GM21423 (cell line): ENCODE measurements around the gene GFRA4.

Experiments
- ATAC-seq: cut with Tn5 transposase; IDR thresholded peaks from one replicate; pipeline ENCODE4 v1.9.1; 2021; ENCODE audit warnings: mild to moderate bottlenecking, moderate library complexity; ENCODE audit not compliant: unreplicated experiment

The GFRA4 gene, protein sequence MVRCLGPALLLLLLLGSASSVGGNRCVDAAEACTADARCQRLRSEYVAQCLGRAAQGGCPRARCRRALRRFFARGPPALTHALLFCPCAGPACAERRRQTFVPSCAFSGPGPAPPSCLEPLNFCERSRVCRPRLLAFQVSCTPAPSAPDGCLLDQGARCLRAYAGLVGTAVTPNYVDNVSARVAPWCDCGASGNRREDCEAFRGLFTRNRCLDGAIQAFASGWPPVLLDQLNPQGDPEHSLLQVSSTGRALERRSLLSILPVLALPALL

DNA sequence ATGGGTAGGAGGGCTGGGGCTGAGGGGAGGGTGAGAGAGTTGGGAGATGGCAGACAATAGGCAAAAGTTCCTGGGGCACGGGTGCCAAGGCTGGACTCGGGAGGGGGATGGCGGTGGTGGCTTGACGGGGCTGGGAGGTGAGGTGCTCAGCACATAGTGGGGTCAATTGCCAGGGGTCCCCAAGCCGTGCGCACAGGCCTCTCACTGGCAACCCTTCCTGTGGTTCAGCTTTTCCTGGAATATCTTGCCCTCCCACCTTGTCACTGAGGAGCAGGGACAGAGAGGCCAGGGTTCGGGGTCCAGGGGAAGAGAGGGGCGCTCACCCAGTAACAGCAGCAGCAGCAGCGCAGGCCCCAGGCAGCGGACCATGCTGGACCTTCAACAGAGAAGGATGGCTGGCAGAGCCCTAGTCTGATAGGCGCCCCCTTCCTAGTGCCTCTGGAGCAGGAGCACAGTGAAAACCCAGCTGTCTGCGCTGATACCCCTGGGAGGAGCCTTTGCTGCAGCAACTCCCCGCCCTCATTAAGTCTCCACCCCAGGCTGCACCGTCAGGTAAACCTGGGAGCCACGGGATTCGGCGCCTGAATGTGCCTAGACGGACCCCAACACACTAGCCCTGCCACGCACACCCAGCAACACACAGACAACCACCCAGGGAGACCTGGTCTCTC lies at the start of gene GFRA4:
GFRA4 (minus strand) TSS at position 369 of the 671 bp plus-strand sequence; CDS start at position 369, 0 bp downstream.
- ATAC-seq, result no peak

GRCh38 chr20:3712279-3712873 lies 49.2 kb upstream of the GFRA4 start, which contains the start of gene SIGLEC1:
TSS of gene SIGLEC1 (minus strand) at chr20:3712600. CDS start at chr20:3707128, 5,472 bp downstream.
- no peak for ATAC-seq

GRCh38 chr20:3711484-3711941 lies 48.3 kb upstream of the GFRA4 start:
- ATAC-seq, result no peak

GRCh38 chr20:3710703-3711483 lies 47.7 kb upstream of the GFRA4 start:
- no peak for ATAC-seq

- ATAC-seq, result no peak
Measured at GRCh38 chr20:3710011-3710466, 46.8 kb upstream of the GFRA4 start.

DNA sequence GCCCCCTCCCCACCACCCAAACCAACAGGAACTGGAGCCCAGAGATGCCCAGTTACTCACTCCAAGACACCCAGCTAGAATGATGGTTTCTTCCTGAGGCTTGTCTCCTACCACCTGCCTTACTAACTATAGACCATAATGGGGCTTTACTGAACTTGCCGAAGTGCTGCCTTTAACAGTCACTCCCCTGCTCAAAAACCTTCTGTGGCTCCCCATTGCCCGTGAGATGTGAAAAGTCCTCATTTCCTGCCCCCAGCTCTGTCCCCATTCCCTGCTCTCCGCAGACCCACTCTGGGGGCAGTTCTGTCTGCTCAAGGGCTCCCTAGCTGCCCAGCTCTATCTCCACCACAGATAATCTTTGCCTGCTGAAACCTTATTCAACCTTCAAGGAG lies 44.3 kb upstream of the GFRA4 start:
- no peak for ATAC-seq

GRCh38 chr20:3706774-3707507 lies 43.7 kb upstream of the GFRA4 start:
- ATAC-seq, result no peak

- ATAC-seq, result no peak
Measured at GRCh38 chr20:3705970-3706739, 43.0 kb upstream of the GFRA4 start.

- ATAC-seq, result no peak
Measured at GRCh38 chr20:3705491-3705969, 42.3 kb upstream of the GFRA4 start.

DNA sequence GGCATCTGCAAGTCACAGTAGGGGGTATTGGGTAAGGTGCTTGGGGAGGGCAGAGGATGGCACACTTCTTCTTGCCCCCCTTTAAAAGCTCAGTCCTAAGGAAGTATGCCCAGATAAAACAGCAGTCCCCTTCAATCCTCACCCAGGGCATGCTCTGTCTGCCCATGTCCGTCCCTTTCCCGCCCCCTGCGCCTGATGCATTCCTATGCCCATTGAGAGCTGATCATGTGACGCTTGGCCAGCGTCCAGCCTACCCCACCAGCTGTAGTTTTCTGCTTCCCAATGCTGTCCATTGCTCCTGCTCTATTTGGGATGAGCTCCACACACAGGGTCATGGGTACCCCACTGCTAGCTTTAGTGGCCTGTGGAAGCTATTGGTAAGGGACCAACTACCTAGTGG lies 40.9 kb upstream of the GFRA4 start:
- ATAC-seq, result no peak

- no peak for ATAC-seq
Measured at GRCh38 chr20:3702611-3703391, 39.6 kb upstream of the GFRA4 start.

DNA sequence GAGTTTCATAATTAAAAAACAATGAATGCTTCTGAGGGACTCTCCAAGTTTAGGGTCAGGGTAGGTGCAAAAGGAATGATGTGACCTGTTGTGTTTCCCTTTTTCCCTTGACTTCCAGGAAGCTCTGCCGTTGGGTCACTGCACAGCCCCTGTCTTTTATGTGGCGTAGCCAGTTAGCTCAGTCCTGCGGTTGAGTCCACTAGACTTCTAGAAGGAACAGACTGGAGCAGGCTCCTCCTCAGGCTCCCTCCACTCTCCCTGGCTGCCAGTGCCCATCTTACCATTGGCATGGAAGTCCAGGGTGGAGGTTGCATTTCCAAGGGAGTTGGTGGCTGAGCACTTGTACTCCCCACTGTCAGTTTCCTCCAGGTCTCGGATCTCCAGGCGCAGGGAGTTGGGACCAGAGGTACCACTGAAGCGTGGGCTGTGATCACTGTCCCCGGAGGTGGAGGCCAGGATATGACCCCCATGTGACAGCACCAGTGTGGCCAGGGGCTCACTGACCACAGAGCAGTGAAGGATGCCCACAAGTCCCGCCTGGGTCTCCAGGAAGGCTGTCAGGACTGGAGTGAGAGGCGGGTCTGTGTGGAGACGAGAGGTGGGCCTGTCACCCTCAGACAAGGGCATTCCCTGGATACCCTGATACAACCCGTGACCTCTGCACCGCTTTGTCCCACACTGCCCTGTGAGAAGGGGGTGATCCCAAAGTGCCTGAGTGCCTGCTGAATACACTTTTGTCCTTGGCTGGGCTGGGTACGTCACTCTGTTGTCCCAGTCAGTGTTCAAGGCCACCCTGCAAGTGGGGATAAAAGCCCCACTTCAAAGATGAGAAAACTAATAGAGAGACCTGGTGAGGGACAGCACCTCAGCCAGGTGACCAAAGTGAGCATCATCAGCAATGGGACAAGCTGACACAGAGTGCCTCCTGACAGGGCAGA lies 38.1 kb upstream of the GFRA4 start:
- no peak for ATAC-seq

DNA sequence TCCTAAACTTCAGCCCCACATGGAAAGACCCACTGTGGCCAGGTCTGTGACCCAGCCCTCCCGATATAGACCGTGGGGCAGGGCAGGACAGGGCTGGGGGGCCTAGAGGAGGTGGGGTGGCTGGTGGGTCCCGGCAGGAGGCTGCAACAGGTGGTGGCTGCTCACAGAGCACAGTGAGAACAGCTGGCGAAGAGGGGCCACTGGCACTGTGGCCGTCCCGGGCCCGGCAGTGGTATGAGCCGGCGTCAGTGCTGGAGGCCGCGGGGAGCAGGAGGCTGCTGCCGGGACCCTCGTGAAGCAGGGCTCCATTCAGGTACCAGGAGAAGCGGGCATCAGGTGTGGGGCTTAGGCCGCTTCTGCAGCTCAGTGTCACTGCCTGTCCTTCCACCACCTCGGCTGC lies 35.8 kb upstream of the GFRA4 start:
- ATAC-seq, result no peak

DNA sequence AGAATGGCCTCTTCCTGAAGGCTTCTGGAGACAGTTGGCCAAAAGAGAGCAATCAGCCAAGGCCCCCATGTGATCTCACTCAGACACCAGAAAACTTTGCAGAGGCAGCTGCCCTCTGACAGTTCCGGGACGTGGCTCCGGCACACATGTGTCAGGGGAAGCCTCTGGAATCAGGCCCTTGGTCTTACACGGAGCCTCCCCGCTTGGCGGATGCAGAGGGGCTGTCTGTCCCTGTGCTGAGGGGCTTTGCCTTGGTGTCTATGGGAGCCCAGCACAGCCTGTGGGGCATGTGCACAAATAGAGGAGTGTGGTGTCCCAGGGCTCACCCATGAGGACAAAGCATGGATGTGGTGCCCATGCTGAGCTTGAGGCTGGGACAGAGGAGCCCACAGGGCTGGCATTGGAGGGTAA lies 35.4 kb upstream of the GFRA4 start:
- ATAC-seq, result no peak

GRCh38 chr20:3697588-3698305 lies 34.5 kb upstream of the GFRA4 start:
- ATAC-seq, result no peak

- no peak for ATAC-seq
Measured at GRCh38 chr20:3696745-3697587, 33.8 kb upstream of the GFRA4 start.
